ENCODE results near the gene CADM1. TPM values are rescaled to one million over a fixed set of nuclear protein-coding genes. Genes with fewer than 3 reads are reported as not detected.

The CADM1 gene
- total and polyA plus RNA-seq, 2 experiments from 2014 or later = 16.5 to 18.0 TPM

GRCh38 chr11:115144014-115144413 is 360.2 kb downstream of the CADM1 start:
- H3K36me3 Mint-ChIP-seq (ENCODE audit: low read depth) = no peaks in the 10 kb centered on the region
- no peak overlapping the region for H2AFZ ChIP-seq
- ATAC-seq (peak; percentile 44; the same call in 2 of the 3 replicates), DNase-seq (ENCODE audit: low spot score) (peak; percentile 24)
- no peaks in the 10 kb centered on the region for H4K20me1 ChIP-seq (replicated peaks; ENCODE audit: insufficient read depth)
- no peak overlapping the region for H3K27ac ChIP-seq (ENCODE audit: low read depth)
- H3K4me1 ChIP-seq (ENCODE audit: insufficient read depth) = no peaks in the 10 kb centered on the region
- no peaks in the 10 kb centered on the region for H3K27me3 ChIP-seq (ENCODE audit: insufficient read depth)
- H3K36me3 ChIP-seq (ENCODE audit: insufficient read depth) = no peaks in the 10 kb centered on the region
- H3K79me2 ChIP-seq (replicated peaks; ENCODE audit: insufficient read depth) = no peaks in the 10 kb centered on the region
- peaks cover 2% of the 10 kb centered on the region; the same call in 2 of the 3 replicates for H3K9me3 Mint-ChIP-seq
- H3K27ac Mint-ChIP-seq = no peak overlapping the region
- no peak overlapping the region for H3K4me3 ChIP-seq
- peaks cover 17% of the 10 kb centered on the region for H3K4me1 Mint-ChIP-seq
- peaks cover 6% of the 10 kb centered on the region; the same call in 1 of the 2 replicates for H3K9me2 ChIP-seq (ENCODE audit: insufficient read depth)
- no peak overlapping the region for H3K4me3 Mint-ChIP-seq
- peaks cover 5% of the 10 kb centered on the region for H3K27me3 Mint-ChIP-seq (ENCODE audit: insufficient read depth, low read depth, poor library complexity)
- TF ChIP-seq EZH2phosphoT487 (IDR thresholded peaks at IDR 0.05; ENCODE audit: unreplicated experiment) (no peak), CTCF (conservative IDR thresholded peaks at IDR 0.05; ENCODE audit: low read depth in 2 of 2) (peak in 1 of 2 experiments; percentile 32; a peak in 1 of 4 replicates), ZNF331 (CRISPR knock-in tag; IDR thresholded peaks at IDR 0.05; ENCODE audit: low read depth) (no peak), NANOG (IDR thresholded peaks at IDR 0.05; ENCODE audit: borderline replicate concordance) (no peak)
- TF ChIP-seq, protein P1, sequence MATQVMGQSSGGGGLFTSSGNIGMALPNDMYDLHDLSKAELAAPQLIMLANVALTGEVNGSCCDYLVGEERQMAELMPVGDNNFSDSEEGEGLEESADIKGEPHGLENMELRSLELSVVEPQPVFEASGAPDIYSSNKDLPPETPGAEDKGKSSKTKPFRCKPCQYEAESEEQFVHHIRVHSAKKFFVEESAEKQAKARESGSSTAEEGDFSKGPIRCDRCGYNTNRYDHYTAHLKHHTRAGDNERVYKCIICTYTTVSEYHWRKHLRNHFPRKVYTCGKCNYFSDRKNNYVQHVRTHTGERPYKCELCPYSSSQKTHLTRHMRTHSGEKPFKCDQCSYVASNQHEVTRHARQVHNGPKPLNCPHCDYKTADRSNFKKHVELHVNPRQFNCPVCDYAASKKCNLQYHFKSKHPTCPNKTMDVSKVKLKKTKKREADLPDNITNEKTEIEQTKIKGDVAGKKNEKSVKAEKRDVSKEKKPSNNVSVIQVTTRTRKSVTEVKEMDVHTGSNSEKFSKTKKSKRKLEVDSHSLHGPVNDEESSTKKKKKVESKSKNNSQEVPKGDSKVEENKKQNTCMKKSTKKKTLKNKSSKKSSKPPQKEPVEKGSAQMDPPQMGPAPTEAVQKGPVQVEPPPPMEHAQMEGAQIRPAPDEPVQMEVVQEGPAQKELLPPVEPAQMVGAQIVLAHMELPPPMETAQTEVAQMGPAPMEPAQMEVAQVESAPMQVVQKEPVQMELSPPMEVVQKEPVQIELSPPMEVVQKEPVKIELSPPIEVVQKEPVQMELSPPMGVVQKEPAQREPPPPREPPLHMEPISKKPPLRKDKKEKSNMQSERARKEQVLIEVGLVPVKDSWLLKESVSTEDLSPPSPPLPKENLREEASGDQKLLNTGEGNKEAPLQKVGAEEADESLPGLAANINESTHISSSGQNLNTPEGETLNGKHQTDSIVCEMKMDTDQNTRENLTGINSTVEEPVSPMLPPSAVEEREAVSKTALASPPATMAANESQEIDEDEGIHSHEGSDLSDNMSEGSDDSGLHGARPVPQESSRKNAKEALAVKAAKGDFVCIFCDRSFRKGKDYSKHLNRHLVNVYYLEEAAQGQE (IDR thresholded peaks at IDR 0.05; ENCODE audit: unreplicated experiment) = no peak
- H3F3A ChIP-seq (replicated peaks; ENCODE audit: low read depth) = no peaks in the 10 kb centered on the region
- no peak overlapping the region for H3K4me2 ChIP-seq

- Mint-ChIP-seq H3K36me3 (ENCODE audit: low read depth) (no peaks in the 10 kb centered on the region), H3K27ac (no peak overlapping the region), H3K4me1 (peaks cover 17% of the 10 kb centered on the region), H3K4me3 (no peak overlapping the region), H3K27me3 (ENCODE audit: insufficient read depth, low read depth, poor library complexity) (peaks cover 8% of the 10 kb centered on the region), H3K9me3 (no peaks in the 10 kb centered on the region; the same call in 2 of the 3 replicates)
- H3K4me3 ChIP-seq = no peak overlapping the region
- H3K27ac ChIP-seq (ENCODE audit: low read depth) = no peak overlapping the region
- H3F3A ChIP-seq (replicated peaks; ENCODE audit: low read depth) = no peaks in the 10 kb centered on the region
- H3K36me3 ChIP-seq (ENCODE audit: insufficient read depth) = no peaks in the 10 kb centered on the region
- no peaks in the 10 kb centered on the region for H4K20me1 ChIP-seq (replicated peaks; ENCODE audit: insufficient read depth)
- no peak overlapping the region for H2AFZ ChIP-seq
- ATAC-seq (no peak), DNase-seq (ENCODE audit: low spot score) (no peak)
- no peaks in the 10 kb centered on the region for H3K27me3 ChIP-seq (ENCODE audit: insufficient read depth)
- H3K4me1 ChIP-seq (ENCODE audit: insufficient read depth) = no peaks in the 10 kb centered on the region
- no peak overlapping the region for H3K4me2 ChIP-seq
- H3K79me2 ChIP-seq (replicated peaks; ENCODE audit: insufficient read depth) = no peaks in the 10 kb centered on the region
- peaks cover 6% of the 10 kb centered on the region; the same call in 1 of the 2 replicates for H3K9me2 ChIP-seq (ENCODE audit: insufficient read depth)
- TF ChIP-seq, protein P2, sequence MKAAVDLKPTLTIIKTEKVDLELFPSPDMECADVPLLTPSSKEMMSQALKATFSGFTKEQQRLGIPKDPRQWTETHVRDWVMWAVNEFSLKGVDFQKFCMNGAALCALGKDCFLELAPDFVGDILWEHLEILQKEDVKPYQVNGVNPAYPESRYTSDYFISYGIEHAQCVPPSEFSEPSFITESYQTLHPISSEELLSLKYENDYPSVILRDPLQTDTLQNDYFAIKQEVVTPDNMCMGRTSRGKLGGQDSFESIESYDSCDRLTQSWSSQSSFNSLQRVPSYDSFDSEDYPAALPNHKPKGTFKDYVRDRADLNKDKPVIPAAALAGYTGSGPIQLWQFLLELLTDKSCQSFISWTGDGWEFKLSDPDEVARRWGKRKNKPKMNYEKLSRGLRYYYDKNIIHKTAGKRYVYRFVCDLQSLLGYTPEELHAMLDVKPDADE (IDR thresholded peaks at IDR 0.05) = no peak
- no peak for TF ChIP-seq ZNF331 (CRISPR knock-in tag; IDR thresholded peaks at IDR 0.05; ENCODE audit: low read depth)
- no peak for TF ChIP-seq ZNF114 (CRISPR knock-in tag; IDR thresholded peaks at IDR 0.05)
Measured at GRCh38 chr11:115141231-115142114, 362.7 kb downstream of the CADM1 start.
